Activated T-cell treated with anti-CD3 and anti-CD28 coated beads, Interleukin-2, amount 50 U/mL, for 72 hours (primary cell): ENCODE measurements around the gene TFE3. TPM values are rescaled to one million over a fixed set of nuclear protein-coding genes. Genes with fewer than 3 reads are reported as not detected.

Experiments used
- ATAC-seq, 2 donors: fragments of 150-1000 bp; cut with Tn5 transposase; replicated peaks in 1 of 2; 2 replicates each; pipeline ENCODE4 v1.10.0; 2021; ENCODE audit warnings: moderate library complexity in 2 of 2, mild to moderate bottlenecking in 1 of 2
- DNase-seq, 2 donors: peaks; one replicate each; pipeline ENCODE4 v3.0.0; 2021 to 2022; ENCODE audit warnings: mixed read lengths in 1 of 2
- H3K27ac Mint-ChIP-seq: one replicate; pipeline ENCODE4 v1.8.0; 2022; ENCODE audit warnings: mild to moderate bottlenecking, moderate library complexity, mixed read lengths
- H3K27me3 Mint-ChIP-seq: one replicate; pipeline ENCODE4 v1.8.0; 2022; ENCODE audit warnings: low read depth, mixed read lengths
- H3K36me3 Mint-ChIP-seq, 2 donors: one replicate each; pipeline ENCODE4 v1.8.0; 2022; ENCODE audit warnings: mixed read lengths in 2 of 2, mild to moderate bottlenecking in 1 of 2; ENCODE audit not compliant: insufficient read depth in 2 of 2
- H3K4me1 Mint-ChIP-seq: one replicate; pipeline ENCODE4 v1.8.0; 2022; ENCODE audit warnings: low read depth, mixed read lengths
- H3K4me3 Mint-ChIP-seq, 2 donors: one replicate each; pipeline ENCODE4 v1.8.0; 2022; ENCODE audit warnings: mild to moderate bottlenecking in 2 of 2, mixed read lengths in 2 of 2, moderate library complexity in 2 of 2
- H3K9me3 Mint-ChIP-seq, 2 donors: one replicate each; pipeline ENCODE4 v1.8.0; 2022; ENCODE audit warnings: mixed read lengths in 2 of 2
- total RNA-seq, 2 donors: library from RNA; stranded (reverse); gene quantifications; one replicate each; pipeline ENCODE4 v1.2.3, GENCODE V29; 2022

The TFE3 gene, protein sequence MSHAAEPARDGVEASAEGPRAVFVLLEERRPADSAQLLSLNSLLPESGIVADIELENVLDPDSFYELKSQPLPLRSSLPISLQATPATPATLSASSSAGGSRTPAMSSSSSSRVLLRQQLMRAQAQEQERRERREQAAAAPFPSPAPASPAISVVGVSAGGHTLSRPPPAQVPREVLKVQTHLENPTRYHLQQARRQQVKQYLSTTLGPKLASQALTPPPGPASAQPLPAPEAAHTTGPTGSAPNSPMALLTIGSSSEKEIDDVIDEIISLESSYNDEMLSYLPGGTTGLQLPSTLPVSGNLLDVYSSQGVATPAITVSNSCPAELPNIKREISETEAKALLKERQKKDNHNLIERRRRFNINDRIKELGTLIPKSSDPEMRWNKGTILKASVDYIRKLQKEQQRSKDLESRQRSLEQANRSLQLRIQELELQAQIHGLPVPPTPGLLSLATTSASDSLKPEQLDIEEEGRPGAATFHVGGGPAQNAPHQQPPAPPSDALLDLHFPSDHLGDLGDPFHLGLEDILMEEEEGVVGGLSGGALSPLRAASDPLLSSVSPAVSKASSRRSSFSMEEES
- total RNA-seq: 10 to 100 TPM; 38.8 to 44.8 TPM

GRCh38 chrX:49043220-49043986, at the start of gene TFE3:
TFE3 (minus strand) TSS chrX:49043357; CDS start chrX:49043226, 131 bp downstream.
- ATAC-seq: peak; percentile 92
- DNase-seq: peak; percentile 93 to 97
- Mint-ChIP-seq H3K4me1 (peaks cover 37% of the 10 kb centered on the region), H3K27ac (peak within 1 kb of the TSS; percentile 97), H3K4me3 (peak within 1 kb of the TSS; percentile 87 to 95), H3K27me3 (no peaks in the 10 kb centered on the region), H3K9me3 (no peaks in the 10 kb centered on the region), H3K36me3 (peaks cover 0 to 4% of the 10 kb centered on the region in 2 donors)

- H3K27me3 Mint-ChIP-seq: no peaks in the 10 kb centered on the region
- DNase-seq: no peak
Measured at GRCh38 chrX:49089553-49089952, 46.4 kb upstream of the TFE3 start.

GRCh38 chrX:49082271-49082871, 39.2 kb upstream of the TFE3 start:
- H3K36me3 Mint-ChIP-seq: peaks cover 2 to 4% of the 10 kb centered on the region in 2 donors
- DNase-seq (no peak), ATAC-seq (no peak)
- H3K27me3 Mint-ChIP-seq: no peaks in the 10 kb centered on the region
- peak overlapping the region; percentile 87 for H3K27ac Mint-ChIP-seq
- no peaks in the 10 kb centered on the region for H3K9me3 Mint-ChIP-seq
- H3K4me3 Mint-ChIP-seq: peak overlapping the region in 1 of 2 donors; percentile 11
- peaks cover 9% of the 10 kb centered on the region for H3K4me1 Mint-ChIP-seq

More at GRCh38 chrX:49089553-49089952, 46.4 kb upstream of the TFE3 start:
- Mint-ChIP-seq H3K4me1 (no peaks in the 10 kb centered on the region), H3K9me3 (no peaks in the 10 kb centered on the region), H3K36me3 (no peaks in the 10 kb centered on the region), H3K27ac (no peak overlapping the region), H3K4me3 (no peak overlapping the region)
- ATAC-seq: no peak

DNA sequence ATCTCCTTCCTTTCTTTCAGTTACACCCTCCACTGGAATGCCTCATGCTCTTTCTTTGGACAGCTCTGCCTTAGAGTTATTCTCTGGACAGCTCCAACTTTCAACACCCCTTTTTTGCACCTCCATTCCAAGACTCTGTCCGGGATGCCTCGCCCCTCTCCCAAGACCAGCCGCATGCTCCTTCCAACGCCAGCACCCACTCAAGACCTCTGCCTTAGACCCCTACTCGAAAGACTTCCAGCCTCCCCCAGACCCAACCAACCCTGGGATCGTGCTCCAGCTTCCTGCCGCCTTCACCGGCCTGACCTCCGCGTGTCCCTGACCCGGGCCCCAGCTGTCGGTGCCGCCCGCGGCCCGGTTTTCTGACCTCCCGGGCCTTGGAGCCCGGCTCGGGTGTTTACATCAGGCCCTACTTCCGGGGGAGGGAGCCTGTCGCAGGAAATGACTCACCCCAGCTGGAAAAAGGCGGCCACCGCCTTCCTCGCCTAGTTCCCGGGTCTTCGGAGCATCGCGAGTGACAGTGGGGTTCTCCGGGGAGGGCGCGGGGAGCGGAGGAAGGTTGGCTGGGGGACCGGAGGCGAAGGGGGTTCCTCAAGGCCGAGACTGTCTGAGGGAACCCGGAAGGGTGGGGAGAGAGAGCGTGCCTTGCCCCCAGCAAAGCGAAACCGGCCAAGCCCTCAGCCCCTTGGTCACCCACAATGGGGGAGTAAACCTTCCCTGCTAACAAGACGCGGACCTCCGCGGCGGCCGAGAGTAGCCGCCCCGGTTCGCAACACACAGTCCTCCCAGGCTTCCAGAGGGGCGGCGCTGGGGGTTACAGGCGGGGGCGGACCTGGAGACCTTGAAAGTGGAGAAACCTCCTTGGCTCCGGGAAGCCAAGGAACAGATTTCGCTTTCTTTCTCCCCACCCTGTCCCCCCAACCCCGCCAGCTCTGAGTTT, 36.6 kb upstream of the TFE3 start, which contains the start of gene WDR45:
Gene WDR45 (minus strand): TSS at position 399 of the 940 bp plus-strand sequence. CDS start 1,792 bp downstream, outside the sequence.
- H3K4me3 Mint-ChIP-seq: peak within 1 kb of the TSS; percentile 88 to 98
- DNase-seq (peak; percentile 74 to 77), ATAC-seq (peak; percentile 89 to 93)
- peaks cover 2 to 4% of the 10 kb centered on the region in 2 donors for H3K36me3 Mint-ChIP-seq
- no peaks in the 10 kb centered on the region for H3K9me3 Mint-ChIP-seq
- no peaks in the 10 kb centered on the region for H3K27me3 Mint-ChIP-seq
- peaks cover 9% of the 10 kb centered on the region for H3K4me1 Mint-ChIP-seq
- peak within 1 kb of the TSS; percentile 98 for H3K27ac Mint-ChIP-seq

DNA sequence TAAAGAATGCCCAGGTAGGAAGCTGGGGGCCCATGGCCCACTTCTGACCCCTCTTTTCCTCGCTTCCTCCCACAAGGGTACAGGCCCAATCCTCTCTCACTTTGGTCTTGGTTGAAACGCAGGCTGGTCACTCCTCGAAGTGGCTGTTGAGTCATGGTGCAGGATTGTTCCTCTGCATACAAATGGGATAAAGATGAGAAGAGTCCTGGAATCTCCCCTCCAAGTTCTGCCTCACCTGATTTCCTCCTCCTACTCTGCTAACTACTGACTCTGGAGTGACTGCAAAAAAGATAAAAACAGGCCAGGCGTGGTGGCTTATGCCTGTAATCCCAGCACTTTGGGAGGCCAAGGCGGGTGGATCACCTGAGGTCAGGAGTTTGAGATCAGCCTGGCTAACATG, 34.8 kb upstream of the TFE3 start:
- Mint-ChIP-seq H3K9me3 (no peaks in the 10 kb centered on the region), H3K27me3 (no peaks in the 10 kb centered on the region), H3K4me1 (peaks cover 22% of the 10 kb centered on the region), H3K27ac (no peak overlapping the region), H3K4me3 (no peak overlapping the region), H3K36me3 (peaks cover 2 to 12% of the 10 kb centered on the region in 2 donors)
- DNase-seq: no peak
- ATAC-seq: no peak

- Mint-ChIP-seq H3K36me3 (peaks cover 2 to 13% of the 10 kb centered on the region in 2 donors), H3K27ac (no peak overlapping the region), H3K4me1 (peaks cover 30% of the 10 kb centered on the region), H3K4me3 (no peak overlapping the region), H3K27me3 (no peaks in the 10 kb centered on the region), H3K9me3 (no peaks in the 10 kb centered on the region)
- ATAC-seq (no peak), DNase-seq (no peak)
Measured at GRCh38 chrX:49075347-49075746, 32.2 kb upstream of the TFE3 start.

- Mint-ChIP-seq H3K27ac (peak within 1 kb of the TSS; percentile 79), H3K4me3 (peak within 1 kb of the TSS; percentile 82 to 90), H3K9me3 (no peaks in the 10 kb centered on the region), H3K4me1 (peaks cover 26% of the 10 kb centered on the region), H3K27me3 (no peaks in the 10 kb centered on the region), H3K36me3 (peaks cover 0 to 12% of the 10 kb centered on the region in 2 donors)
- ATAC-seq: peak; percentile 95 to 97
- DNase-seq: peak; percentile 87 to 89
Measured at GRCh38 chrX:49073601-49074575, 30.7 kb upstream of the TFE3 start, which contains the start of gene PRAF2. PRAF2 (minus strand) TSS chrX:49074002; CDS start chrX:49073987, 15 bp downstream.

- Mint-ChIP-seq H3K27me3 (no peaks in the 10 kb centered on the region), H3K27ac (peak overlapping the region; percentile 79), H3K4me1 (peaks cover 21% of the 10 kb centered on the region), H3K36me3 (peaks cover 0 to 10% of the 10 kb centered on the region in 2 donors), H3K9me3 (no peaks in the 10 kb centered on the region), H3K4me3 (peak overlapping the region; percentile 82 to 90)
- no peak for DNase-seq
- ATAC-seq: no peak
Measured at GRCh38 chrX:49072712-49073095, 29.5 kb upstream of the TFE3 start.

- H3K4me1 Mint-ChIP-seq: peaks cover 21% of the 10 kb centered on the region
- peak overlapping the region; percentile 79 for H3K27ac Mint-ChIP-seq
- H3K36me3 Mint-ChIP-seq: peaks cover 0 to 10% of the 10 kb centered on the region in 2 donors
- peak overlapping the region; percentile 45 to 90 for H3K4me3 Mint-ChIP-seq
- ATAC-seq: no peak
- no peaks in the 10 kb centered on the region for H3K27me3 Mint-ChIP-seq
- DNase-seq: no peak
- H3K9me3 Mint-ChIP-seq: no peaks in the 10 kb centered on the region
Measured at GRCh38 chrX:49071877-49072711, 28.9 kb upstream of the TFE3 start.

DNA sequence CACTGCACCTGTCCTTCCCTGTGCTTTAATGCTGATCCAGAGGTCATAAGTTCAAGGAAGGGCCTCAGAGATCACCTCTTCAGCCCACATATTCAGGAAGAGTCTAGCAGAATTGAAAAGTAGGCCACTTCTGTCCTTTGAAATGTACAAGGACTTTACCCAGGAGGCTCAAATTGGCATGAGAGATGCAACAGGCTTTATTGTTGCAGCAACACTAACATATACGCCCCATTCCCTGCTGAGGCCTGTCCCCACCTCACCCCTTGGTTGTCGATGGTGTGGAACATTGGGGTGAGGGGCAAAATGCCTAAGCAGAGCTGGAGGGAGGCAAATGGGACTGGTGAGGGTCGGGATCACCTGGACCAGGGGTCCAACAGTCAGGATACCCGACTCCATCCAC, 27.8 kb upstream of the TFE3 start:
- H3K36me3 Mint-ChIP-seq: peaks cover 0 to 10% of the 10 kb centered on the region in 2 donors
- ATAC-seq: no peak
- no peak overlapping the region for H3K27ac Mint-ChIP-seq
- DNase-seq: no peak
- no peaks in the 10 kb centered on the region for H3K27me3 Mint-ChIP-seq
- H3K4me1 Mint-ChIP-seq: peaks cover 21% of the 10 kb centered on the region
- no peaks in the 10 kb centered on the region for H3K9me3 Mint-ChIP-seq
- peak overlapping the region in 1 of 2 donors; percentile 15 for H3K4me3 Mint-ChIP-seq
